NB4 (cell line): ENCODE measurements around the gene COL21A1.

Source experiments
- DNase-seq: peaks from one replicate; pipeline ENCODE4 v3.0.0; 2010; ENCODE audit warnings: low read depth
- H3K4me3 ChIP-seq: one replicate; pipeline ENCODE4 v1.5.1; 2011; ENCODE audit warnings: mild to moderate bottlenecking, low read depth, low read length, moderate library complexity
- CTCF ChIP-seq: IDR thresholded peaks from one replicate; pipeline ENCODE4 v1.5.1; 2012; ENCODE audit warnings: low read depth, low read length
- MAX ChIP-seq: IDR thresholded peaks from 2 replicates; pipeline ENCODE4 v1.6.1; 2011; ENCODE audit warnings: low read depth, low read length
- MYC ChIP-seq: IDR thresholded peaks from 2 replicates; pipeline ENCODE4 v1.6.1; 2011; ENCODE audit warnings: low read depth, low read length
- POLR2A ChIP-seq: IDR thresholded peaks from 2 replicates; pipeline ENCODE4 v1.6.1; 2011; ENCODE audit warnings: mild to moderate bottlenecking; ENCODE audit not compliant: insufficient read length; ENCODE audit errors: extremely low read depth

COL21A1 gene

GRCh38 chr6:56155634-56156141 is 91.7 kb downstream of the COL21A1 start:
- TF ChIP-seq MYC (no peak), POLR2A (no peak), CTCF (no peak), MAX (no peak)
- no peak for DNase-seq
- H3K4me3 ChIP-seq, result no peak overlapping the region

- no peak overlapping the region for H3K4me3 ChIP-seq
- no peak for DNase-seq
- no peak for TF ChIP-seq MYC
- no peak for TF ChIP-seq MAX
- no peak for TF ChIP-seq CTCF
- no peak for TF ChIP-seq POLR2A
Observed at GRCh38 chr6:56154076-56154475, 93.3 kb downstream of the COL21A1 start.

GRCh38 chr6:56152611-56153010 is 94.8 kb downstream of the COL21A1 start:
- DNase-seq, result no peak
- TF ChIP-seq POLR2A, result no peak
- TF ChIP-seq CTCF, result no peak
- no peak for TF ChIP-seq MYC
- TF ChIP-seq MAX, result no peak
- H3K4me3 ChIP-seq, result no peak overlapping the region

GRCh38 chr6:56151609-56152224 is 95.7 kb downstream of the COL21A1 start:
- no peak for DNase-seq
- H3K4me3 ChIP-seq, result no peak overlapping the region
- TF ChIP-seq MAX, result no peak
- no peak for TF ChIP-seq CTCF
- TF ChIP-seq POLR2A, result no peak
- TF ChIP-seq MYC, result no peak

GRCh38 chr6:56148488-56149186 is 98.7 kb downstream of the COL21A1 start:
- no peak for DNase-seq
- TF ChIP-seq CTCF (no peak), MYC (no peak), MAX (no peak), POLR2A (no peak)
- H3K4me3 ChIP-seq, result no peak overlapping the region
